HCT116 (cell line): ENCODE data around the gene THRAP3.

ENCODE experiments used
- CEBPB ChIP-seq: IDR thresholded peaks from 2 replicates; pipeline ENCODE4 v1.6.1; 2012; ENCODE audit warnings: low read depth
- FOSL1 ChIP-seq: IDR thresholded peaks from 2 replicates; pipeline ENCODE4 v1.6.1; 2012; ENCODE audit warnings: low read depth
- POLR2AphosphoS5 ChIP-seq: IDR thresholded peaks from 2 replicates; pipeline ENCODE4 v1.6.1; 2011; ENCODE audit warnings: mild to moderate bottlenecking, low read depth, low read length, moderate library complexity
- SIN3A ChIP-seq: IDR thresholded peaks from 2 replicates; pipeline ENCODE4 v1.6.1; 2012; ENCODE audit warnings: low read depth
- SP1 ChIP-seq: IDR thresholded peaks from 2 replicates; pipeline ENCODE4 v1.6.1; 2012; ENCODE audit warnings: low read depth
- TF ChIP-seq, protein P1 (sequence below), 3 experiments: fragments of 200-600 bp in 1 of 3; sonication (generic) in 1 of 3; IDR thresholded peaks in 2 of 3; conservative IDR thresholded peaks in 1 of 3; 2 replicates each; pipeline ENCODE4 v1.5.1; 2012 to 2017; ENCODE audit warnings: low read depth in 2 of 3, low read length in 2 of 3, antibody characterized with exemption in 1 of 3, borderline replicate concordance in 1 of 3, control low read depth in 1 of 3, mild to moderate bottlenecking in 1 of 3, mixed read lengths in 1 of 3, mixed run types in 1 of 3, moderate library complexity in 1 of 3; ENCODE audit not compliant: insufficient read depth in 1 of 3
- TF ChIP-seq, protein P2 (sequence below): IDR thresholded peaks from 2 replicates; pipeline ENCODE4 v1.6.1; 2012; ENCODE audit warnings: low read depth

DNA sequence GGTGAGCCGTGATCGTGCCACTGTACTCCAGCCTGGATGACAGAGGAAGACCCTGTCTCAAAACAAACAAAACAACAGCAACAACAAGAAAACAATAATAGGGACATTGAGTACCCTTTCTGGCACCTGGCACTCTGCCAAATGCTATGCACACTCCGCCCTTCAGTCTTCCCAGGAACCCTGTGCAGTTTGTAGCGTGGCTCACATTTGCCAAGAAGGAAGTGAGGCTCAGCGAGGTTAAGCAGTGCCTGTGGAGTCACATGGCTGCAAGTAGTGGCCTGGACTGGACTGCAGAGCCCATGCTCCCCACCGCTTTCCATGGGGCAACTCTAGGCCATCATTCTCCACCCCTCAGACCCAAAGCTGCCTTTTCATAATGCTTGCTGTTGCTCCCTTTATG is 104.5 kb downstream of the THRAP3 start:
- TF ChIP-seq, protein P1, sequence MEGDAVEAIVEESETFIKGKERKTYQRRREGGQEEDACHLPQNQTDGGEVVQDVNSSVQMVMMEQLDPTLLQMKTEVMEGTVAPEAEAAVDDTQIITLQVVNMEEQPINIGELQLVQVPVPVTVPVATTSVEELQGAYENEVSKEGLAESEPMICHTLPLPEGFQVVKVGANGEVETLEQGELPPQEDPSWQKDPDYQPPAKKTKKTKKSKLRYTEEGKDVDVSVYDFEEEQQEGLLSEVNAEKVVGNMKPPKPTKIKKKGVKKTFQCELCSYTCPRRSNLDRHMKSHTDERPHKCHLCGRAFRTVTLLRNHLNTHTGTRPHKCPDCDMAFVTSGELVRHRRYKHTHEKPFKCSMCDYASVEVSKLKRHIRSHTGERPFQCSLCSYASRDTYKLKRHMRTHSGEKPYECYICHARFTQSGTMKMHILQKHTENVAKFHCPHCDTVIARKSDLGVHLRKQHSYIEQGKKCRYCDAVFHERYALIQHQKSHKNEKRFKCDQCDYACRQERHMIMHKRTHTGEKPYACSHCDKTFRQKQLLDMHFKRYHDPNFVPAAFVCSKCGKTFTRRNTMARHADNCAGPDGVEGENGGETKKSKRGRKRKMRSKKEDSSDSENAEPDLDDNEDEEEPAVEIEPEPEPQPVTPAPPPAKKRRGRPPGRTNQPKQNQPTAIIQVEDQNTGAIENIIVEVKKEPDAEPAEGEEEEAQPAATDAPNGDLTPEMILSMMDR (IDR thresholded peaks at IDR 0.05 in 2 of 3, conservative IDR thresholded peaks at IDR 0.05 in 1 of 3; ENCODE audit: borderline replicate concordance in 1 of 3, insufficient read depth in 1 of 3, low read depth in 2 of 3, low read length in 2 of 3), result no peak
- no peak for TF ChIP-seq CEBPB
- TF ChIP-seq, protein P2, sequence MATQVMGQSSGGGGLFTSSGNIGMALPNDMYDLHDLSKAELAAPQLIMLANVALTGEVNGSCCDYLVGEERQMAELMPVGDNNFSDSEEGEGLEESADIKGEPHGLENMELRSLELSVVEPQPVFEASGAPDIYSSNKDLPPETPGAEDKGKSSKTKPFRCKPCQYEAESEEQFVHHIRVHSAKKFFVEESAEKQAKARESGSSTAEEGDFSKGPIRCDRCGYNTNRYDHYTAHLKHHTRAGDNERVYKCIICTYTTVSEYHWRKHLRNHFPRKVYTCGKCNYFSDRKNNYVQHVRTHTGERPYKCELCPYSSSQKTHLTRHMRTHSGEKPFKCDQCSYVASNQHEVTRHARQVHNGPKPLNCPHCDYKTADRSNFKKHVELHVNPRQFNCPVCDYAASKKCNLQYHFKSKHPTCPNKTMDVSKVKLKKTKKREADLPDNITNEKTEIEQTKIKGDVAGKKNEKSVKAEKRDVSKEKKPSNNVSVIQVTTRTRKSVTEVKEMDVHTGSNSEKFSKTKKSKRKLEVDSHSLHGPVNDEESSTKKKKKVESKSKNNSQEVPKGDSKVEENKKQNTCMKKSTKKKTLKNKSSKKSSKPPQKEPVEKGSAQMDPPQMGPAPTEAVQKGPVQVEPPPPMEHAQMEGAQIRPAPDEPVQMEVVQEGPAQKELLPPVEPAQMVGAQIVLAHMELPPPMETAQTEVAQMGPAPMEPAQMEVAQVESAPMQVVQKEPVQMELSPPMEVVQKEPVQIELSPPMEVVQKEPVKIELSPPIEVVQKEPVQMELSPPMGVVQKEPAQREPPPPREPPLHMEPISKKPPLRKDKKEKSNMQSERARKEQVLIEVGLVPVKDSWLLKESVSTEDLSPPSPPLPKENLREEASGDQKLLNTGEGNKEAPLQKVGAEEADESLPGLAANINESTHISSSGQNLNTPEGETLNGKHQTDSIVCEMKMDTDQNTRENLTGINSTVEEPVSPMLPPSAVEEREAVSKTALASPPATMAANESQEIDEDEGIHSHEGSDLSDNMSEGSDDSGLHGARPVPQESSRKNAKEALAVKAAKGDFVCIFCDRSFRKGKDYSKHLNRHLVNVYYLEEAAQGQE, result no peak
- TF ChIP-seq FOSL1, result no peak
- no peak for TF ChIP-seq SIN3A
- TF ChIP-seq SP1, result no peak; the same call in 1 of the 2 replicates
- TF ChIP-seq POLR2AphosphoS5, result peak; percentile 31; the same call in 1 of the 2 replicates
